ENCODE results near the gene SUPT20H. TPM values are rescaled to one million over a fixed set of nuclear protein-coding genes. Genes with fewer than 3 reads are reported as not detected.

SUPT20H gene
- total RNA-seq, 1 experiment from 2014 or later, result 16.8 TPM

GRCh38 chr13:37049810-37050209, 9.7 kb downstream of the SUPT20H start:
- DNase-seq, result no peak
- POLR2A ChIA-PET (ENCODE audit: unreplicated experiment), result no interaction called here
- H3K79me2 ChIP-seq (ENCODE audit: low read length), result peaks cover 32% of the 10 kb centered on the region

GRCh38 chr13:37047846-37048245, 11.6 kb downstream of the SUPT20H start:
- DNase-seq (no peak), ATAC-seq (no peak)
- Histone ChIP-seq H3K4me2 (ENCODE audit: low read length) (no peak overlapping the region), H4K20me1 (ENCODE audit: low read length) (no peaks in the 10 kb centered on the region), H3F3A (ENCODE audit: low read length, unreplicated experiment) (no peaks in the 10 kb centered on the region), H3K9me3 (ENCODE audit: low read length) (no peaks in the 10 kb centered on the region), H3K4me3 (ENCODE audit: low read length) (no peak overlapping the region), H3K4me1 (ENCODE audit: insufficient read depth, low read length) (no peaks in the 10 kb centered on the region), H3K27ac (ENCODE audit: low read length) (no peak overlapping the region), H3K79me2 (ENCODE audit: low read length) (peaks cover 24% of the 10 kb centered on the region), H3K9ac (ENCODE audit: low read length) (no peak overlapping the region), H3K36me3 (ENCODE audit: low read depth, low read length) (peaks cover 26% of the 10 kb centered on the region), H3K9me2 (replicated peaks; ENCODE audit: low read length) (no peaks in the 10 kb centered on the region), H3K27me3 (ENCODE audit: low read length) (no peaks in the 10 kb centered on the region), H2AFZ (ENCODE audit: low read length) (no peak overlapping the region)
- no TSS peak for BruUV-seq (replicated peaks)
- intact Hi-C loops (cut with micrococcal nuclease), result no loop called here
- no peak for TF ChIP-seq EZH2 (IDR thresholded peaks at IDR 0.05; ENCODE audit: low read length, unreplicated experiment)
- no peak for TF ChIP-seq CTCF (conservative IDR thresholded peaks at IDR 0.05; ENCODE audit: low read depth, low read length)
- no peak for TF ChIP-seq EZH2phosphoT487 (IDR thresholded peaks at IDR 0.05; ENCODE audit: borderline replicate concordance, low read length)
- CTCF ChIA-PET, result no interaction called here
- POLR2A ChIA-PET (ENCODE audit: unreplicated experiment), result no interaction called here

More at GRCh38 chr13:37049810-37050209, 9.7 kb downstream of the SUPT20H start:
- Histone ChIP-seq H3K36me3 (ENCODE audit: low read depth, low read length) (peaks cover 20% of the 10 kb centered on the region), H2AFZ (ENCODE audit: low read length) (no peak overlapping the region), H3K4me2 (ENCODE audit: low read length) (no peak overlapping the region), H3K4me1 (ENCODE audit: insufficient read depth, low read length) (no peaks in the 10 kb centered on the region), H3K27ac (ENCODE audit: low read length) (no peak overlapping the region), H3K9ac (ENCODE audit: low read length) (no peak overlapping the region), H3K4me3 (ENCODE audit: low read length) (no peak overlapping the region), H4K20me1 (ENCODE audit: low read length) (no peaks in the 10 kb centered on the region), H3K9me2 (replicated peaks; ENCODE audit: low read length) (no peaks in the 10 kb centered on the region), H3K9me3 (ENCODE audit: low read length) (no peaks in the 10 kb centered on the region), H3F3A (ENCODE audit: low read length, unreplicated experiment) (no peaks in the 10 kb centered on the region), H3K27me3 (ENCODE audit: low read length) (no peaks in the 10 kb centered on the region)
- intact Hi-C loops (cut with micrococcal nuclease), result no loop called here
- no TSS peak for BruUV-seq (replicated peaks)
- TF ChIP-seq CTCF (conservative IDR thresholded peaks at IDR 0.05; ENCODE audit: low read depth, low read length) (peak; percentile 25; the same call in 1 of the 2 replicates), EZH2 (IDR thresholded peaks at IDR 0.05; ENCODE audit: low read length, unreplicated experiment) (no peak)
- ATAC-seq, result no peak
- CTCF ChIA-PET, result no interaction called here

GRCh38 chr13:37047032-37047431, 12.5 kb downstream of the SUPT20H start:
- no peak overlapping the region for H3K9ac ChIP-seq (ENCODE audit: low read length)
- no peaks in the 10 kb centered on the region for H3F3A ChIP-seq (ENCODE audit: low read length, unreplicated experiment)
- peaks cover 26% of the 10 kb centered on the region for H3K36me3 ChIP-seq (ENCODE audit: low read depth, low read length)
- TF ChIP-seq CTCF (conservative IDR thresholded peaks at IDR 0.05; ENCODE audit: low read depth, low read length) (no peak), EZH2 (IDR thresholded peaks at IDR 0.05; ENCODE audit: low read length, unreplicated experiment) (no peak), EZH2phosphoT487 (IDR thresholded peaks at IDR 0.05; ENCODE audit: borderline replicate concordance, low read length) (no peak)
- H3K27me3 ChIP-seq (ENCODE audit: low read length), result no peaks in the 10 kb centered on the region
- no TSS peak for BruUV-seq (replicated peaks)
- no peak overlapping the region for H3K27ac ChIP-seq (ENCODE audit: low read length)
- peaks cover 16% of the 10 kb centered on the region for H3K79me2 ChIP-seq (ENCODE audit: low read length)
- ChIA-PET POLR2A (ENCODE audit: unreplicated experiment) (no interaction called here), CTCF (no interaction called here)
- H3K4me3 ChIP-seq (ENCODE audit: low read length), result no peak overlapping the region
- no peaks in the 10 kb centered on the region for H3K4me1 ChIP-seq (ENCODE audit: insufficient read depth, low read length)
- H4K20me1 ChIP-seq (ENCODE audit: low read length), result no peaks in the 10 kb centered on the region
- H3K9me3 ChIP-seq (ENCODE audit: low read length), result no peaks in the 10 kb centered on the region
- H3K9me2 ChIP-seq (replicated peaks; ENCODE audit: low read length), result no peaks in the 10 kb centered on the region
- ATAC-seq, result no peak
- no peak overlapping the region for H2AFZ ChIP-seq (ENCODE audit: low read length)
- intact Hi-C loops (cut with micrococcal nuclease), result no loop called here
- DNase-seq, result no peak
- no peak overlapping the region for H3K4me2 ChIP-seq (ENCODE audit: low read length)
